GM23338 (cell line): ENCODE data around the gene NRIP1. TPM values are rescaled to one million over a fixed set of nuclear protein-coding genes. Genes with fewer than 3 reads are reported as not detected.

Experiments used
- ATAC-seq: fragments of 200-7000 bp; cut with Tn5 transposase; 3 replicates; pipeline ENCODE4 v1.9.1; 2020
- DNase-seq: peaks from one replicate; pipeline ENCODE4 v3.0.0-alpha.2; 2015; ENCODE audit warnings: low spot score
- H2AFZ ChIP-seq: fragments of 200-600 bp; sonication (generic); 2 replicates; pipeline ENCODE4 v1.8.0; 2016; ENCODE audit warnings: antibody characterized with exemption, mild to moderate bottlenecking, moderate library complexity
- H3F3A ChIP-seq: fragments of 200-600 bp; sonication (generic); replicated peaks from 2 replicates; pipeline ENCODE4 v1.8.0; 2017; ENCODE audit warnings: antibody characterized with exemption, mixed run types, low read depth
- H3K27ac ChIP-seq: fragments of 200-600 bp; sonication (generic); 2 replicates; pipeline ENCODE4 v1.6.1; 2016; ENCODE audit warnings: low read depth
- H3K27me3 ChIP-seq: fragments of 200-600 bp; sonication (generic); 2 replicates; pipeline ENCODE4 v1.8.0; 2016; ENCODE audit warnings: mild to moderate bottlenecking, mixed run types, moderate library complexity; ENCODE audit not compliant: insufficient read depth
- H3K36me3 ChIP-seq: fragments of 200-600 bp; sonication (generic); 2 replicates; pipeline ENCODE4 v1.8.0; 2016; ENCODE audit warnings: mild to moderate bottlenecking; ENCODE audit not compliant: insufficient read depth
- H3K4me1 ChIP-seq: fragments of 200-600 bp; sonication (generic); 2 replicates; pipeline ENCODE4 v1.8.0; 2016; ENCODE audit warnings: mild to moderate bottlenecking, moderate library complexity; ENCODE audit not compliant: insufficient read depth
- H3K4me2 ChIP-seq: fragments of 200-600 bp; sonication (generic); 2 replicates; pipeline ENCODE4 v1.7.1; 2017; ENCODE audit warnings: mixed run types
- H3K4me3 ChIP-seq: fragments of 200-600 bp; sonication (generic); 2 replicates; pipeline ENCODE4 v1.6.1; 2016; ENCODE audit warnings: mixed run types
- H3K79me2 ChIP-seq: fragments of 200-600 bp; sonication (generic); replicated peaks from 2 replicates; pipeline ENCODE4 v1.8.0; 2017; ENCODE audit warnings: mild to moderate bottlenecking; ENCODE audit not compliant: insufficient read depth
- H3K9me2 ChIP-seq: fragments of 200-600 bp; sonication (generic); 2 replicates; pipeline ENCODE4 v1.8.0; 2017; ENCODE audit not compliant: insufficient read depth
- H4K20me1 ChIP-seq: fragments of 200-600 bp; sonication (generic); replicated peaks from 2 replicates; pipeline ENCODE4 v1.8.0; 2017; ENCODE audit warnings: mild to moderate bottlenecking; ENCODE audit not compliant: insufficient read depth
- H3K27ac Mint-ChIP-seq: 2 replicates; pipeline ENCODE4 v1.8.0; 2020; ENCODE audit warnings: inconsistent platforms, mild to moderate bottlenecking, moderate library complexity, mixed read lengths
- H3K27me3 Mint-ChIP-seq: 3 replicates; pipeline ENCODE4 v1.8.0; 2022; ENCODE audit warnings: low read depth, mild to moderate bottlenecking, moderate library complexity, mixed read lengths, inconsistent platforms; ENCODE audit not compliant: insufficient read depth, poor library complexity
- H3K36me3 Mint-ChIP-seq: 3 replicates; pipeline ENCODE4 v1.8.0; 2021; ENCODE audit warnings: low read depth, mild to moderate bottlenecking, inconsistent platforms, moderate library complexity, mixed read lengths
- H3K4me1 Mint-ChIP-seq: 3 replicates; pipeline ENCODE4 v1.8.0; 2020; ENCODE audit warnings: mild to moderate bottlenecking, inconsistent platforms, mixed read lengths
- H3K4me3 Mint-ChIP-seq: 3 replicates; pipeline ENCODE4 v1.8.0; 2021; ENCODE audit warnings: moderate library complexity, mild to moderate bottlenecking, inconsistent platforms, mixed read lengths
- H3K9me3 Mint-ChIP-seq: 3 replicates; pipeline ENCODE4 v1.8.0; 2020; ENCODE audit warnings: moderate library complexity, mild to moderate bottlenecking, inconsistent platforms, mixed read lengths
- CREB1 ChIP-seq: fragments of 250-450 bp; sonication (Bioruptor Pico); IDR thresholded peaks from 2 replicates; pipeline ENCODE4 v1.5.0; 2020; ENCODE audit warnings: low read depth, mild to moderate bottlenecking, moderate library complexity
- CTCF ChIP-seq, 2 experiments: fragments of 200-600 bp in 1 of 2; sonication (generic) in 1 of 2; conservative IDR thresholded peaks; 2 replicates each; pipeline versions ENCODE4 v1.5.1 to v1.6.1; 2016 to 2017; ENCODE audit warnings: antibody characterized with exemption in 2 of 2, low read depth in 2 of 2, mild to moderate bottlenecking in 2 of 2, moderate library complexity in 1 of 2
- ETS1 ChIP-seq: IDR thresholded peaks from 2 replicates; pipeline ENCODE4 v1.6.1; 2016; ENCODE audit warnings: antibody characterized with exemption
- EZH2 ChIP-seq: fragments of 200-600 bp; sonication (generic); IDR thresholded peaks from one replicate; pipeline ENCODE4 v1.8.0; 2017; ENCODE audit warnings: antibody characterized with exemption, mild to moderate bottlenecking, low read depth; ENCODE audit not compliant: unreplicated experiment
- EZH2phosphoT487 ChIP-seq: fragments of 200-600 bp; sonication (generic); IDR thresholded peaks from one replicate; pipeline ENCODE4 v1.8.1; 2018; ENCODE audit warnings: antibody characterized with exemption; ENCODE audit not compliant: unreplicated experiment
- JUNB ChIP-seq: IDR thresholded peaks from one replicate; pipeline ENCODE4 v1.6.1; 2016; ENCODE audit warnings: antibody characterized with exemption; ENCODE audit not compliant: unreplicated experiment
- NANOG ChIP-seq: IDR thresholded peaks from 2 replicates; pipeline ENCODE4 v1.6.1; 2016; ENCODE audit warnings: antibody characterized with exemption, borderline replicate concordance
- POLR2AphosphoS5 ChIP-seq: IDR thresholded peaks from 2 replicates; pipeline ENCODE4 v1.6.1; 2016; ENCODE audit warnings: antibody characterized with exemption, low read depth
- REST ChIP-seq: IDR thresholded peaks from one replicate; pipeline ENCODE4 v1.6.1; 2018; ENCODE audit warnings: antibody characterized with exemption; ENCODE audit not compliant: unreplicated experiment
- STAT1 ChIP-seq: IDR thresholded peaks from one replicate; pipeline ENCODE4 v1.6.1; 2016; ENCODE audit warnings: antibody characterized with exemption; ENCODE audit not compliant: unreplicated experiment
- ZNF114 ChIP-seq: fragments of 250-450 bp; sonication (Bioruptor Pico); IDR thresholded peaks from 2 replicates; pipeline ENCODE4 v1.5.0; 2020; ENCODE audit warnings: mild to moderate bottlenecking, moderate library complexity
- ZNF331 ChIP-seq: fragments of 250-450 bp; sonication (Bioruptor Pico); IDR thresholded peaks from 2 replicates; pipeline ENCODE4 v1.5.0; 2020; ENCODE audit warnings: low read depth, mild to moderate bottlenecking, moderate library complexity
- ZNF462 ChIP-seq: fragments of 250-450 bp; sonication (Bioruptor Pico); IDR thresholded peaks from 2 replicates; pipeline ENCODE4 v1.5.0; 2020; ENCODE audit warnings: mild to moderate bottlenecking, moderate library complexity
- polyA plus RNA-seq: library from polyadenylated mRNA; unstranded; fragments of >200 nt; fragmentation: Nextera tagmentation; extraction: Ambion mirVana; gene quantifications from 2 replicates; pipeline ENCODE4 v1.2.1, GENCODE V29; 2016
- total RNA-seq: library from RNA; depleted of rRNA; stranded (reverse); fragments of >200 nt; shearing (Covaris generic); gene quantifications from 2 replicates; pipeline ENCODE4 v1.2.3, GENCODE V29; 2014

Gene NRIP1
- total and polyA plus RNA-seq, 2 experiments from 2014 or later: 3.0 to 9.0 TPM

GRCh38 chr21:14945176-14945575 lies 119.6 kb downstream of the NRIP1 start:
- Mint-ChIP-seq H3K36me3 (peaks cover 15% of the 10 kb centered on the region), H3K9me3 (peaks cover 17% of the 10 kb centered on the region), H3K4me1 (peaks cover 20% of the 10 kb centered on the region), H3K4me3 (no peak overlapping the region), H3K27ac (no peak overlapping the region), H3K27me3 (no peaks in the 10 kb centered on the region)
- Histone ChIP-seq H3K79me2 (no peaks in the 10 kb centered on the region), H3K27ac (no peak overlapping the region), H4K20me1 (no peaks in the 10 kb centered on the region), H3K4me1 (peaks cover 6% of the 10 kb centered on the region; the same call in 1 of the 2 replicates), H3K27me3 (no peaks in the 10 kb centered on the region), H3F3A (no peaks in the 10 kb centered on the region), H3K9me2 (peaks cover 4% of the 10 kb centered on the region; the same call in 1 of the 2 replicates), H2AFZ (no peak overlapping the region), H3K4me2 (no peak overlapping the region), H3K4me3 (no peak overlapping the region), H3K36me3 (0 out of 2 replicates have a peak, but pooled peaks cover 3% of the 10 kb centered on the region)
- no peak for ATAC-seq
- no peak for DNase-seq
- TF ChIP-seq POLR2AphosphoS5 (no peak), NANOG (no peak), CTCF (conservative IDR thresholded peaks at IDR 0.05; ENCODE audit: low read depth in 2 of 2) (no peak), EZH2phosphoT487 (no peak), REST (no peak), STAT1 (no peak), CREB1 (CRISPR knock-in tag) (no peak), ETS1 (no peak), ZNF462 (CRISPR knock-in tag) (no peak), EZH2 (no peak), ZNF114 (CRISPR knock-in tag) (no peak), JUNB (no peak), ZNF331 (CRISPR knock-in tag) (no peak)
